PC-9 (cell line): ENCODE measurements around the gene RHOBTB3. TPM values are rescaled to one million over a fixed set of nuclear protein-coding genes. Genes with fewer than 3 reads are reported as not detected.

Source experiments
- BruUV-seq: library from RNA; stranded (reverse); fragments of 400-500 nt; replicated peaks from 2 replicates; lab custom pipeline; 2021; lab: Mats Ljungman, UMichigan
- CTCF ChIA-PET: fragments of 300-600 bp; sonication (Branson Sonifier 250); formaldehyde crosslinking; loops from one replicate; lab custom pipeline; 2022; ENCODE audit warnings: antibody characterized with exemption; lab: Charles Lee
- POLR2A ChIA-PET: fragments of 300-600 bp; sonication (Branson Sonifier 250); formaldehyde crosslinking; loops from one replicate; lab custom pipeline; 2022; ENCODE audit warnings: antibody characterized with exemption; ENCODE audit not compliant: unreplicated experiment; lab: Charles Lee
- DNase-seq, 2 experiments: peaks; one replicate each; pipeline versions ENCODE4 v3.0.0 to v3.0.0-alpha.2; 2015 to 2022; ENCODE audit warnings: mixed read lengths in 1 of 2
- H2AFZ ChIP-seq: fragments of 200-600 bp; sonication (generic); 2 replicates; pipeline ENCODE4 v1.8.1; 2017; ENCODE audit warnings: antibody characterized with exemption
- H3F3A ChIP-seq: fragments of 200-600 bp; sonication (generic); 2 replicates; pipeline ENCODE4 v1.8.1; 2017; ENCODE audit warnings: antibody characterized with exemption, mild to moderate bottlenecking, low read depth; ENCODE audit not compliant: insufficient read depth
- H3K27ac ChIP-seq: fragments of 200-600 bp; sonication (generic); 2 replicates; pipeline ENCODE4 v1.6.1; 2016; ENCODE audit warnings: mixed run types
- H3K27me3 ChIP-seq: fragments of 200-600 bp; sonication (generic); 2 replicates; pipeline ENCODE4 v1.6.1; 2016; ENCODE audit warnings: low read depth, mixed run types; ENCODE audit not compliant: insufficient read depth
- H3K36me3 ChIP-seq: fragments of 200-600 bp; sonication (generic); 2 replicates; pipeline ENCODE4 v1.6.1; 2016; ENCODE audit warnings: low read depth, mixed run types
- H3K4me1 ChIP-seq: fragments of 200-600 bp; sonication (generic); replicated peaks from 2 replicates; pipeline ENCODE4 v1.6.1; 2016; ENCODE audit warnings: mixed run types; ENCODE audit not compliant: insufficient read depth
- H3K4me2 ChIP-seq: fragments of 200-600 bp; sonication (generic); 2 replicates; pipeline ENCODE4 v1.6.1; 2017; ENCODE audit warnings: mixed run types
- H3K4me3 ChIP-seq: fragments of 200-600 bp; sonication (generic); 2 replicates; pipeline ENCODE4 v1.6.1; 2016; ENCODE audit warnings: mixed run types
- H3K79me2 ChIP-seq: fragments of 200-600 bp; sonication (generic); 2 replicates; pipeline ENCODE4 v1.6.1; 2017; ENCODE audit warnings: low read depth, mixed run types
- H3K9me2 ChIP-seq: fragments of 200-600 bp; sonication (generic); 2 replicates; pipeline ENCODE4 v1.8.1; 2017; ENCODE audit warnings: mild to moderate bottlenecking; ENCODE audit not compliant: insufficient read depth
- H3K9me3 ChIP-seq: fragments of 200-600 bp; sonication (generic); 2 replicates; pipeline ENCODE4 v1.8.1; 2016; ENCODE audit warnings: low read depth; ENCODE audit not compliant: insufficient read depth
- H4K20me1 ChIP-seq: fragments of 200-600 bp; sonication (generic); 2 replicates; pipeline ENCODE4 v1.8.1; 2017; ENCODE audit not compliant: insufficient read depth
- EZH2 ChIP-seq: fragments of 200-600 bp; sonication (generic); IDR thresholded peaks from 2 replicates; pipeline ENCODE4 v1.8.0; 2017; ENCODE audit warnings: antibody characterized with exemption, low read depth
- intact Hi-C: fragments of 100-400 bp; cut with micrococcal nuclease; formaldehyde crosslinking; loops from one replicate; pipeline ENCODE4 v1.10.0; 2022; ENCODE audit not compliant: unreplicated experiment
- total RNA-seq: library from RNA; stranded (reverse); gene quantifications from 2 replicates; pipeline ENCODE4 v1.2.3, GENCODE V29; 2021
- TF ChIP-seq, protein P1 (sequence below): fragments of 200-600 bp; sonication (generic); conservative IDR thresholded peaks from 2 replicates; pipeline ENCODE4 v1.6.1; 2017; ENCODE audit warnings: mixed run types, antibody characterized with exemption, mild to moderate bottlenecking, moderate library complexity

The RHOBTB3 gene
- total RNA-seq, 1 experiment from 2014 or later = 87.6 TPM

DNA sequence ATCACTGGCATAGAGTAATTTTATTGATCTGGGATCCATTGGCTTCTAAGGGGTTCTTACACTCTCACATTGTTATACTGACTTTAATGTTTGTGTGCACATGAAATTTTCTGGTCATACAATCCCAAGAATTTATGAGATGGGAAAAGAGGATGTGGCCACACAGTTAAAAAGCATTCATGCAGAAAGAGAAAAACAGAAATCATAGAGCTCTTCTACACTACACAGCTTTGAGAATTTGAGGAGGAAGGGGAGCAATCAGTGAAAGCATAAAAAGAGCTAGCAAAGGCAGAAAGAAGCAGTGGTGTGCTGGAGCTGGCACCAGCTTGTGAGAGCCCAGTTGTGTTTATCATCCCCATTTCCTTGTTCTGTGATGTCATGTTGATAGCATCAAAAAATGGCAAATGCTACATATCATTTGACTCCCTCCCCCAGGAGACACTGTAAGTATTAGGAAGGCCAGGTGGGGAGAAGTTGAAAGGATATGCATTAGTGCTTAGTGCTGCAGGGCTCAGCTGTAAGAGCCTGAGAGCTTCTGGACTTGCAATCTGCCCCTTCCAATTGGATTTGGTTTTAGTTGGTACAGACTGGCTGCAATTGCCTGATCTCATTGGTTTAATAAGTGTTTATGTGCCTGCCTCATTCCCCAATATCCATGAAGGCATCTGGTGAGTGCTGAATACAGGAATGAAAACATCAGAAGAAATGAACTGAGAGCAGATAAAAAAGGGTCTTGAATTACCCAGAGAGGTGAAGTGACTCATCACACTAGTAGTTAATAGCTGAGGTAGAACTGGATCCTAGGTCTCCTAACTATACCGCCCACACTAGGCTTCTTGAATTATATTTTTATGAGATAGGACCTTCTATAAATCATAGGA, 30.9 kb downstream of the RHOBTB3 start:
- Histone ChIP-seq H3K9me2 (no peaks in the 10 kb centered on the region), H3K4me3 (no peak overlapping the region), H2AFZ (no peak overlapping the region), H3K4me2 (no peak overlapping the region), H3K27ac (no peak overlapping the region), H3K9me3 (peaks cover 2% of the 10 kb centered on the region; the same call in 1 of the 2 replicates), H3K27me3 (no peaks in the 10 kb centered on the region), H3F3A (peaks cover 3% of the 10 kb centered on the region), H4K20me1 (no peaks in the 10 kb centered on the region), H3K79me2 (no peaks in the 10 kb centered on the region), H3K4me1 (peaks cover 24% of the 10 kb centered on the region; the same call in 1 of the 2 replicates), H3K36me3 (no peaks in the 10 kb centered on the region)
- intact Hi-C loops = loop anchor here (2.0 to 5.0 kb wide), 2 partner anchors 35 to 61 kb away; partner anchors contain the start of gene GLRX
- TF ChIP-seq, protein P1, sequence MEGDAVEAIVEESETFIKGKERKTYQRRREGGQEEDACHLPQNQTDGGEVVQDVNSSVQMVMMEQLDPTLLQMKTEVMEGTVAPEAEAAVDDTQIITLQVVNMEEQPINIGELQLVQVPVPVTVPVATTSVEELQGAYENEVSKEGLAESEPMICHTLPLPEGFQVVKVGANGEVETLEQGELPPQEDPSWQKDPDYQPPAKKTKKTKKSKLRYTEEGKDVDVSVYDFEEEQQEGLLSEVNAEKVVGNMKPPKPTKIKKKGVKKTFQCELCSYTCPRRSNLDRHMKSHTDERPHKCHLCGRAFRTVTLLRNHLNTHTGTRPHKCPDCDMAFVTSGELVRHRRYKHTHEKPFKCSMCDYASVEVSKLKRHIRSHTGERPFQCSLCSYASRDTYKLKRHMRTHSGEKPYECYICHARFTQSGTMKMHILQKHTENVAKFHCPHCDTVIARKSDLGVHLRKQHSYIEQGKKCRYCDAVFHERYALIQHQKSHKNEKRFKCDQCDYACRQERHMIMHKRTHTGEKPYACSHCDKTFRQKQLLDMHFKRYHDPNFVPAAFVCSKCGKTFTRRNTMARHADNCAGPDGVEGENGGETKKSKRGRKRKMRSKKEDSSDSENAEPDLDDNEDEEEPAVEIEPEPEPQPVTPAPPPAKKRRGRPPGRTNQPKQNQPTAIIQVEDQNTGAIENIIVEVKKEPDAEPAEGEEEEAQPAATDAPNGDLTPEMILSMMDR = no peak
- no peak for TF ChIP-seq EZH2
- CTCF ChIA-PET = interaction anchor here (0.7 kb wide), 1 partner anchor 130 kb away, joined by 4 read pairs; no protein-coding TSS in a partner anchor
- BruUV-seq = no TSS peak
- no peak for DNase-seq
- POLR2A ChIA-PET = no interaction called here

DNA sequence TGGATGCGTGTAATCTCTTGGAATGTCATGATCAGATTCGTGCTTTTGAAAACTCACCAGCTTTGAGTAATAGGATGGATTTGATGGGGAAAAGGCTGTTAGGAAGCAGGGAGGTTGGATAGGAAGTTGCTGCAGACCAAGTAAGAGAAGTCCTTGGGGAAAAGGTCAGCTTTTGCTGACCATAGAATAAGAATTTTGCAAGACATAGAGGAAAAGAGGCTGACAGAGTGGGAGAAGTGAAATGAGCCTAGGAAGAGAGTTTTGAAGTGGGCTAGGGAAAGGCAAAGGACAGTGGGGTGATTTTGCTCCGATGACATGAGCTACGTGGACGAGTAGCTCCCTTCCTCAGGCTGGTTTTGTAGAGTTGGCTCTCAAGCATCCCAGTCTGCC, 31.5 kb downstream of the RHOBTB3 start:
- ChIA-PET CTCF (no interaction called here), POLR2A (no interaction called here)
- no peak for DNase-seq
- Histone ChIP-seq H3F3A (peaks cover 3% of the 10 kb centered on the region), H3K27me3 (no peaks in the 10 kb centered on the region), H3K4me1 (peaks cover 24% of the 10 kb centered on the region; the same call in 1 of the 2 replicates), H2AFZ (no peak overlapping the region), H3K9me3 (peaks cover 2% of the 10 kb centered on the region; the same call in 1 of the 2 replicates), H3K9me2 (no peaks in the 10 kb centered on the region), H3K79me2 (no peaks in the 10 kb centered on the region), H3K4me3 (no peak overlapping the region), H3K36me3 (no peaks in the 10 kb centered on the region), H3K27ac (no peak overlapping the region), H3K4me2 (no peak overlapping the region), H4K20me1 (no peaks in the 10 kb centered on the region)
- TF ChIP-seq, protein P1 = no peak
- no peak for TF ChIP-seq EZH2
- intact Hi-C loops = loop anchor here (5.0 kb wide), 1 partner anchor 35 kb away; no protein-coding TSS in a partner anchor
- no TSS peak for BruUV-seq

DNA sequence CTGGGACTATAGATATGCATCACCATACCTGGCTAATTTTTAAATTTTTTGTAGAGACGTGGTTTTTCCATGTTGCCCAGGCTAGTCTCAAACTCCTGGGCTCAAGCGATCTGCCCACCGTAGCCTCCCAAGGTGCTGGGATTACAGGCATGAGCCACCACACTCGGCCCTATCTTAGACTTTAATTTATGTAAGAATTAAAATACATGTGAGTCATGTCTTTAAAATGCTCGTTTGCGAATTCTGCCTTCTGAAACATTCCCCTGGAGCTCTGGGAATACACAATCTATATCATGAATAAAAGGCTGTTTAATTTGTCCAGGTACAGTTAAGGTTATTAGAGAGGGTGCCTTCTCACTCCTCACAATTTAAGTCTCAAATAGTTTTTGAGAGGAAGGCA, 32.8 kb downstream of the RHOBTB3 start:
- no TSS peak for BruUV-seq
- no peak for TF ChIP-seq EZH2
- TF ChIP-seq, protein P1 = no peak
- no peak for DNase-seq
- H4K20me1 ChIP-seq = no peaks in the 10 kb centered on the region
- no peak overlapping the region for H3K4me3 ChIP-seq
- no peak overlapping the region for H3K27ac ChIP-seq
- peaks cover 3% of the 10 kb centered on the region for H3F3A ChIP-seq
- no peak overlapping the region for H2AFZ ChIP-seq
- H3K4me2 ChIP-seq = no peak overlapping the region
- no peaks in the 10 kb centered on the region for H3K79me2 ChIP-seq
- intact Hi-C loops = loop anchor here (5.0 kb wide), 1 partner anchor 37 kb away; no protein-coding TSS in a partner anchor
- ChIA-PET POLR2A (no interaction called here), CTCF (no interaction called here)
- H3K9me3 ChIP-seq = peaks cover 2% of the 10 kb centered on the region; the same call in 1 of the 2 replicates
- no peaks in the 10 kb centered on the region for H3K27me3 ChIP-seq
- H3K4me1 ChIP-seq = peaks cover 24% of the 10 kb centered on the region; the same call in 1 of the 2 replicates
- no peaks in the 10 kb centered on the region for H3K9me2 ChIP-seq
- no peaks in the 10 kb centered on the region for H3K36me3 ChIP-seq
